Uterus (tissue), 2 donors: Measurements from ENCODE around the gene PARD3.

Source experiments
- CTCF ChIP-seq, 4 experiments: fragments of 200-600 bp in 2 of 4; fragments of 450-650 bp in 2 of 4; sonication (generic) in 2 of 4; IDR thresholded peaks; one replicate each; pipeline ENCODE4 v1.5.1; 2016 to 2019; ENCODE audit warnings: antibody characterized with exemption in 4 of 4, mild to moderate bottlenecking in 2 of 4, moderate library complexity in 1 of 4
- POLR2A ChIP-seq, 2 donors: fragments of 450-650 bp; IDR thresholded peaks; one replicate each; pipeline ENCODE4 v1.6.1; 2016; ENCODE audit warnings: antibody characterized with exemption in 2 of 2, mild to moderate bottlenecking in 1 of 2, moderate library complexity in 1 of 2

DNA sequence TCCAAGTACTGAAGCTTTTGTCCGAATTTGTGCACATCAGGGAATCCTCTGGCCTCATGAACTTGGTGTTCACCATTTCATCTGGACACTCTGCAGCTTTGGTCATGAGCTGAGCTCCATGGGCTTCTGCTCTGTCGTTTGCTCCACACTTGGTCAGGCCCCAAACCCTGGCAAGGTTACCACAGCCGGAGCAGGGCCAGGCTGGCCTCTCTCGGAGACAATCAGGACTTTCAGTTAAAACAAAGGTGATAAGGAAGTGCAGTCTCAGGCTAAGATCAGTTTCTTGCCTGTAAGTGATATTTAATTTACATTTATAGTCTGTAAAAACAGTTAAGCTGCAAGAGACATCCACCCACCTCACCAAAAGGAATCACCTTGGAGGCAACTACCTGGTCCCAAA, 558.9 kb downstream of the PARD3 start:
- no peak for TF ChIP-seq POLR2A (IDR thresholded peaks at IDR 0.05)
- TF ChIP-seq CTCF (IDR thresholded peaks at IDR 0.05) = no peak
